ENCODE data around the gene PADI3. TPM values are rescaled to one million over a fixed set of nuclear protein-coding genes. Genes with fewer than 3 reads are reported as not detected.

The PADI3 gene
- total RNA-seq, 1 experiment from 2014 or later: 0.57 TPM

DNA sequence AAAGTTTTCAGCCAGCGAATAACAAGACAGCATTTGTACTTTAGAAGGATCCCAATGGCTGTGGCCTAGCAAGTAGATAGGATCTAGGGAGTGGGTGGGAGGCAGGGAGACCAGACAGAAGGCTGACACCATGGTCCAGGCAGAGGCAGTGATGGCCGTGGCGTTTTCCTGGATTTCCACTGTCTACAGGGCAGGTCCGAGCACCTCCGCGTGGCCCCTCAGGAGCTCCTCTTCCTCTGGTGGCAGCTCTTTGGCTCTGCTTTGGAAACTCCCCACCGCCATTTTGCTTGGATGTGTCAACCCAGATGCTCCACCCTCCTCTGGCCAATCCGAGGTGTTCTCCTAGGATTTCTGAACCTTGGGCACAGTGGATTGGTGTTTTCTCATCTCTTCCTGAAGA lies 84.2 kb downstream of the PADI3 start:
- DNase-seq (ENCODE audit: low read depth): no peak

Other genes with a start within 250 kb of the PADI3 start
- gene ATP13A2, start 237.2 kb upstream of the PADI3 start, total RNA-seq (2014; rRNA removed): 167 and 211 TPM in 2 replicates
- gene SDHB, start 195.1 kb upstream of the PADI3 start, total RNA-seq (2014; rRNA removed): 157 and 196 TPM in 2 replicates
- gene PADI2, start 129.6 kb upstream of the PADI3 start, total RNA-seq (2014; rRNA removed): 0.38 and 0.86 TPM in 2 replicates
- 1.2 and 1.3 TPM in 2 replicates for gene PADI1, start 44.0 kb upstream of the PADI3 start, total RNA-seq (2014; rRNA removed)
- not detected in 2 replicates for gene PADI4, start 59.1 kb downstream of the PADI3 start, total RNA-seq (2014; rRNA removed)
- not detected in 2 replicates for gene PADI6, start 123.1 kb downstream of the PADI3 start, total RNA-seq (2014; rRNA removed)
- gene RCC2, start 190.6 kb downstream of the PADI3 start, total RNA-seq (2014; rRNA removed): 35.3 and 38.4 TPM in 2 replicates

All from LHCN-M2 (cell line).